ENCODE results near the gene FRMD4A.

Gene FRMD4A

GRCh38 chr10:13651969-13652720, 678.6 kb downstream of the FRMD4A start:
- DNase-seq (ENCODE audit: low spot score): no peak

DNA sequence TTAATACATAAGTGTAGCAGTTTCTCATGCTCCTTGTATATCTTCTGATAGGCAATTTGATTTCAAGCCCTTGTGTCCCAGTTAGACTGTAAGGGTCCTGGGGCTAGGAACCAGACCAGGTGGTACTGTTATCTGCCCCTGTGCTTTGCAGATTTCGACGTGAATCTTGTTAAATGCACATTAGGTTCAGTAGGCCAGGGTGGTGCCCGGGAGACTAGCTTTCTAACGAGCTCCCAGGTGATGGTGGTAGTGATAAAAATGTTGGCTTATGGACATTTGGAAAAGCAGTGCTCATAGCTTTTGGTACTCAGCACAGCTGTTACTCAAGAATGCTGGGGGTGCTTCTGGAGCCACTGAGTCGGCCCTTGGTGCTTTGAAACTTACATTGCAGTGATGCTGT, 679.8 kb downstream of the FRMD4A start:
- no peak for DNase-seq (ENCODE audit: low spot score)

- DNase-seq (ENCODE audit: low spot score): no peak
Observed at GRCh38 chr10:13649844-13650520, 680.7 kb downstream of the FRMD4A start.

DNA sequence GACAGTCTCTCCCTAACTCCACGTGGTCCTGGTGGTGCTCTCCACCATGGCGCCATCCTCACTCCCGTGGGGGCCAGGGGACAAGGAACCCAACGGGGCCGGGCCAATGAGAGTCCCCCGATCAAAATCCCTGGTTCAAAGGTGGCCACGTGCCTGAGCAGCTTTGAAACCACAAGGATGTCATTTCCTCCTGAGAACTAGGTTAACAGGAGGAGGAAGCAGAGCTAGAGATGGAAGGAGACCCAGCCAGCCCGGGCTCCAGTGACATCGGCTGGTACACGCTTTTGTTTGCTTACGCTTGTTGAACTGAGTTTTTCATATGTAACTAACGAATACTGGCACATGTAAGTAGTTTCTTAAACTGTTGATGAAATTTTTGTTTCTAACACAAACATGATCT, 682.3 kb downstream of the FRMD4A start:
- DNase-seq (ENCODE audit: low spot score): no peak

DNA sequence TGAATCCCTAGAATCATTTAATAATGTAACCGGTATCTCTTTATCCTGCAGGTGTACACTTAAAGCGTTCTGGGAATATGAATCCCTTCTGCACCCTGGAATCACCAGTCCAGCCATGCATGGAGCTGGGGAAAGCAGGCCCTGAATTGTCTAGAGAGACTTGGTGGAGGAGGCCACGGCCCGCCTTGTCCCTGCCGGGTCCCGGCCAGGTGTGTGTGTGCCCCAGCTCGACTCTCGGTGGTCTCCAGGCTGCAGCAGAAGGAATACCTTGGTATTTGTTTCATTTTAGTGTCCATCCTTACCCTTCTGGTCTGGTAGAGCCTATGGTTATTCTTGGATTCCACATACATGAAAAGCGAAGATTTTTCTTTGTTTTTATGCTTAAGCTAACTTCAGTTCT, 685.9 kb downstream of the FRMD4A start:
- DNase-seq (ENCODE audit: low spot score): no peak

GRCh38 chr10:13643016-13643415, 687.7 kb downstream of the FRMD4A start:
- DNase-seq (ENCODE audit: low spot score): no peak

DNA sequence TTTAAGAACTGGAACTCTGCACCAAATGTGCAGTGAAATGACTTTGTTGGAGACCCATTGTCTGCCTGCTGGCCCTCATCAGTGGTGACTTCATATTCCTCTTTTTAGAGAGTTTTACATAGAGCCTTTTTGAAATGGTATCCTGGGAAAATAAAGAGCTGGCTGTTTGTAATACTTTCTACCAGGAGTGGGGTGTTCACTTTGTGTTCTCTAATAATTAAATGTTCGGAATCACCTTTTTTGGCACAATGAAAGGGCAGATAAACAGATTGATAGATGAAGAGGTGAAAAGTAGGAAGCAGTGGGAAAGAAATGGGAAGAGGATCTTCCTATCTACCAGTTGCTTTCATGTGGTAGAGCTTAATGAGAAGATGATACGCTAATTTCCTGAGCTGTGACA, 688.4 kb downstream of the FRMD4A start:
- no peak for DNase-seq (ENCODE audit: low spot score)

DNA sequence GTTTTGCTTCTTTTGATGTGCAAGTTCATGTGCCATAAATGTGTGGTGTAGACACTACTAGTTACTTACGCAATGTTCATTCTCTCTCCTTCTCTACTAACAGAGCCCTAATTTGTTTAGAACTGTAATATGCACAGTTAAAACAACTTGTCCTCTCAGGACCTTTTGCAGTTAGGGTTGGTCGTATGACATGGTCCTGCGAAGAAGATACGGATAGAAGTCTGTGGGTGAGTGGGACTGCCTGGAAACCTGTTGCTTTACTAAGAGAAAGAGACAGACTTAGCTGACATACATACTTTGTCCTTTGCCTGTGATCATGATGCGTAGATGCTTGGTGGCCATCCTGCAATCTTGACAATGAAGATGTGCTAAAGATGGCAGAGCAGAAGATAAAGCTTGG, 692.8 kb downstream of the FRMD4A start:
- no peak for DNase-seq (ENCODE audit: low spot score)

- DNase-seq (ENCODE audit: low spot score): no peak
Observed at GRCh38 chr10:13637303-13637856, 693.3 kb downstream of the FRMD4A start.

GRCh38 chr10:13636776-13637175, 693.9 kb downstream of the FRMD4A start:
- DNase-seq (ENCODE audit: low spot score): no peak

DNA sequence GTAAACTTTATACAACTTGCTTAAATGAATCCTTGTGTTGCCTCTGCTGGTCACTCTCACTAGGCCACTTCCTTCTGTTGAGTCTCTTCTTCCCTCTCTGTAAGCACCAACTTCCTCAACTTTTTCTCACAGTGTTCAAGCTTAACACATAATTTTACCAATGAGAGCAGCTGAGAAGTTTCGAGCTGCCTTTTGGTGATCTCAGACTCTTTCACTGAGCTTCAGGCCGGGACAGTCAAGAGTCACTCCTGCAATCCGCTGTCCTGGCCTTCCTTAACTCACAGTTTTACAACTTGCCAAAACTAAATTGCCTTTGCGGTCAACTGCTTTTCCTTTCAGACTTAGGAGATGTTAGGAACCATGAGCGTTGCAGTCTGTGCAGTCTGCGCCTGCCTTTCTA, 696.5 kb downstream of the FRMD4A start:
- DNase-seq (ENCODE audit: low spot score): peak; percentile 72

- no peak for DNase-seq (ENCODE audit: low spot score)
Observed at GRCh38 chr10:13633689-13634088, 697.0 kb downstream of the FRMD4A start.

DNA sequence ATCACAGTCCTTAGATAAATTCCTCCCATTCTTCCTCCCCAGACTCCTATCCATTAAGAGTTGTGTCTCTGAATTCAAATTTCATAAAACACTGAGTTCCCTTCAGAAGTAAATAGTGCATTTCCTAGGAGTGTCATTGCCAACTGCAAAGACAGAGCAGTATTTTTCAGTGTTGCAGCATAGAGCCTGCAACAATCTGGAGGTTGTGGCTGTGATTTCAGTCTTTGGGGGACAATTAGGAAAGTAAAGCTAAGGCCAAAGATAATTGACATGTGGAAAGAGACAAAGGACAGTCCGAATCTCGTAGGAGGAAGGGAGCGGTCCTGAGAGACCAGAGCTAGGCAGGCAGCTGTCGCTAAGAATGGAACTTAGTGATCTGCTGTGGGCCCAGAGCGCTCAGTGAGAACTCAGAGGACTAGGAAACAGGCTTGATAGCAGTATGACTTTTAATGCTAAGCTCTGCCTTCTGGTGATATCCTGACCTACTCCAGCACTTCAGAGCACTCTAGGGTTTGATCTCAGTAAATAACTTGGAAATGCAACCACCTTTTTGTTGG, 697.8 kb downstream of the FRMD4A start:
- no peak for DNase-seq (ENCODE audit: low spot score)

DNA sequence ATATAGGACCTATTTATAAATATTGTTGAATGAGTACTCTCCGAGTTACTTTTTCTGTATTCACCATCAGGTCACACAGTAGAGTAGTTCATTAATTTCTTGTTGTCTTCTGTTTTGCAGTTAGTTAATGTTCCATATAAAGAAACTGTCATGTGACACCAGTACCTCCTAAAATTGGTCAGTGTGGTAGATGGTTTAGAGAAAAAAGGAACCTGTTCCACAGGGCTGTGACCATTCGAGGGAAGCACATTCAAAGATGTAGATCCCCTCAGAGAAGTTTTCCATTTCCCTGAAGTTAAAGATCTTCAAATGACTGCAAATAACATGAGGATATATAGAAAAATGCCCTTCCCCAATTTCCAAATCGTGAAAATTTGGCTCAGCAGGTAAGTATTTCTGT, 698.3 kb downstream of the FRMD4A start:
- peak; percentile 77 for DNase-seq (ENCODE audit: low spot score)

DNA sequence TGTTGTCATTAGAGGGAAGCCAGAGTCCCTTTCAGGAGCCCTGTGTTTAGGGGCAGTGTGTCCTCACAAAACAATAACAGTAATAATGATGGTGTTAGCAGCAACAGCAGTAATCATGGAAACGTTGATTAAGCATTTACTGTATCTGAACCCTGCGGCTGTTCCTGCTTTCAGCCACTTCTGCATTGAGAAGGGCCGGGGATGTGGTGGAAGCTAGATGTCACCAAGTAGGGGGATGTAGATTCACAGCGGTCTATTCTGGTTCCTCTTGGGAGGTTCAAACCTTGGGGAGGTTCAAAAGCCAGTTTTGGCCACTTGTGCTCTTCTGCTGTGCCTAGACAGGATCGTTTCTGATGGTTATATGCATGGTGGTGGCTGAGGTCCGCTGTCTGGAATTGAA, 699.1 kb downstream of the FRMD4A start:
- DNase-seq (ENCODE audit: low spot score): peak; percentile 60

- no peak for DNase-seq (ENCODE audit: low spot score)
Observed at GRCh38 chr10:13630231-13630630, 700.5 kb downstream of the FRMD4A start.

DNA sequence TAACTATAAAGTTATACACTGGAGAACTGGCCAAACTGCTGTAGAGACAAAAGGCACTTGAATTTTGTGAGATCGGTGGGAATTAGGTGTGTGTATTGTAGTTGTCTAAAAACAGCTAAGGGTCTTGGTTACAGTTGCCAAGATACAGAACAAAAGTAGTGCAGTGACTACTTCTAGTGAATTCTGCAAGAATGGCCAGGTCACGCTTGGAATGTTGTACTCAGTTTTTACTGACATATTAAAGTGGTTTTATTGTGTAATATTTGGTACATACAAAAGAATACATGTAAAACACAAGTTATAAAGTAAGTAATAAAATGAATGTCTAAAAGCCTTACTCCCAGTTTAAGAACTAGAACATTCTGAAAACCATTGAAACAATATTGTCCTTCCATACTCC, 701.6 kb downstream of the FRMD4A start:
- no peak for DNase-seq (ENCODE audit: low spot score)

- no peak for DNase-seq (ENCODE audit: low spot score)
Observed at GRCh38 chr10:13628661-13629060, 702.1 kb downstream of the FRMD4A start.

- DNase-seq (ENCODE audit: low spot score): no peak
Observed at GRCh38 chr10:13627459-13628310, 703.0 kb downstream of the FRMD4A start.

DNA sequence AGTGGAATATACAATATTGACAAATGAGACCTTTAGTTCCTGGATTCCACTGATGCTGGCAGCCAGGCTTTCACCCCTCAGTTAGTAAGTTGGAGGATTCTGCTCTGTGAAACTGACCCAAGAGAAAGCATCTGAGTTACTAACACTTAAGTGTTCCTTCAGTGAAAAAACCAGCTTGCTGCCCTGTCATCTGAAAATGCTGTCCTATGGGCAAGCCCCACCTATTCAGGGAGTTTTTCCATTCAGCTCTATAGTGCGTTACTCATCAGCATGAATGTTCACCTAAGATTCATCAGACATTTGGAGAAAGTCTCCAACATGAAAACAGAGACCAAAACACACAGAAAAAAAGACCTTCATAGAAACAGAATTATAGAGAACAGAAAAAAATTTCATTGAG, 706.1 kb downstream of the FRMD4A start:
- no peak for DNase-seq (ENCODE audit: low spot score)

GRCh38 chr10:13621931-13622330, 708.8 kb downstream of the FRMD4A start:
- no peak for DNase-seq (ENCODE audit: low spot score)

- no peak for DNase-seq (ENCODE audit: low spot score)
Observed at GRCh38 chr10:13617116-13617515, 713.6 kb downstream of the FRMD4A start.

Data from pons (tissue), 1 donor.